Measurements from ENCODE around the gene ADAM11.
A peak's percentile ranks its signal among the peaks of the same experiment; 100 is the strongest.

Gene ADAM11

DNA sequence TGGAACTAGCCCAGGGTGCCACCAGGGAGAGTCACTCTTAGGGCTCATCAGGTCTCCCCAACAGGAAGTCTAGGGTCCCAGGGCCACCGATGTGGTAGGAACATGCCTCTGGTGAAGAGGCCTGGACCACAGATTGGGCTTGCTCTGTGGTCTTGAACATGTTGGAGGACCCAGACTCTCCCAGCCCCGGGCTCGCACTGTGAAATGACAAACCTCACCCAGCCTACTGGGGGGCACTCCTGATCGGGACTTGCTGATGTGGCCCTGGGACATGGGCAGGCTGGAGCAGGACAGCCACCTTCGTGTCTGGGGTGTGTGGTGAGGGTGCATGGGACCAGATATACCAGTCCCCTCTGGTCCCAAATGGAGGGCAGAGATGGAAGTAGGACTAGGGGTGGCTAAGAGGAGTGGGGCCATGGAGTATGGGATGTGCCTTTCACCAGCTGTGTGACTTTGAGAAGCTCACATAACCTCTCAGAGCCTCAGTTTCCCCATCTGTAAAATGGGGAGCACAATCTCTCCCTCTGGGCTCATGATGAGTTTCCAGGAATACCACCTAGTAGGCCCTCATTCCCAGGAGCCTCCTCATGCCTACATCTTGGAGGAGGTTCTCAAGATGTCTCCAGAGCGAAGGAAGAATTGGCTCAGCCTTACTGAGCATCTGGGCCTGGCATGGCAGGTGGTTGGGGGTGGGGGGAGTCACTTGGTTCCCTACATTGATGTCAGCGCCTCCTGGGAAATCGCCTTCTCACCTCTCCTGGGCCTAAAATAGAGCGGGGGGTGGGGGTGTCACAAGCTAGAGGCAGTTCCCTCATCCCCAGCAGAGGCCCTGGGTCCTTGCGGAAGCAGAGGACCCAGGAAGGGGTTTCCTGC is 1.5 kb upstream of the ADAM11 start:
- Histone ChIP-seq H3K27ac (ENCODE audit: insufficient read depth, low read length, poor library complexity, severe bottlenecking) (no peak overlapping the region), H3K4me3 (ENCODE audit: insufficient read depth, low read depth, low read length, poor library complexity, severe bottlenecking) (no peak overlapping the region), H3K4me1 (ENCODE audit: control insufficient read depth, insufficient read depth, low read length, poor library complexity, severe bottlenecking) (peaks cover 10% of the 10 kb centered on the region), H3K27me3 (replicated peaks; ENCODE audit: control insufficient read depth, insufficient read depth, low read length, poor library complexity, severe bottlenecking) (peaks cover 24% of the 10 kb centered on the region), H3K9me3 (ENCODE audit: control insufficient read depth, low read length) (no peaks in the 10 kb centered on the region), H3K36me3 (ENCODE audit: control insufficient read depth, insufficient read depth, low read length) (no peaks in the 10 kb centered on the region)
- DNase-seq: no peak

DNA sequence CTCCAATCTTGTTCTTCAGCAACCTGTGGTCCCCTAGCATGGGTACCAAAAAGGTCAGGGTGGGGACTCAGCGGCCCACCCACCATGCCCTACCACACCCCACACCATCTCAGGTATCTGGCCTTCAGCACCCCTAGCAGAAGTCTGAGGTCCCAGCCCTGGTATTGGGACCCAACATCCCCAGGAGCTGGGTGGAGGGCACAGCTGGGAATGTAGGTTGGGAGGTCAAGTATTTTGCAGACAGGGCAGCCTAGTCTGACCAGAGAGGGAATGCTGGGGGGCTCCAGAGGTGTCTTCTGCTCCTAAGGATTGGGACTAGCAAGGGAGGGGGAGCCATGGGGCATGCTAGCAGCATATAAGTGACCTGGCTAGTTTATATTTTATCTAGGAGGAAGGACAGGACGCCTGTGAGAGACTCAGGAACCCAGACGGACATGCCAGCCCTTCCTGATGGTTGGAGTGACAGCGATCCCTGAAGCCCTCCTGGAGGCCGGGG is 822 bp upstream of the ADAM11 start:
- H3K9me3 ChIP-seq (ENCODE audit: control insufficient read depth, low read length): no peaks in the 10 kb centered on the region
- H3K36me3 ChIP-seq (ENCODE audit: control insufficient read depth, insufficient read depth, low read length): no peaks in the 10 kb centered on the region
- H3K27ac ChIP-seq (ENCODE audit: insufficient read depth, low read length, poor library complexity, severe bottlenecking): no peak overlapping the region
- H3K4me3 ChIP-seq (ENCODE audit: insufficient read depth, low read depth, low read length, poor library complexity, severe bottlenecking): no peak overlapping the region
- no peak for DNase-seq
- peaks cover 24% of the 10 kb centered on the region for H3K27me3 ChIP-seq (replicated peaks; ENCODE audit: control insufficient read depth, insufficient read depth, low read length, poor library complexity, severe bottlenecking)
- H3K4me1 ChIP-seq (ENCODE audit: control insufficient read depth, insufficient read depth, low read length, poor library complexity, severe bottlenecking): peaks cover 10% of the 10 kb centered on the region

DNA sequence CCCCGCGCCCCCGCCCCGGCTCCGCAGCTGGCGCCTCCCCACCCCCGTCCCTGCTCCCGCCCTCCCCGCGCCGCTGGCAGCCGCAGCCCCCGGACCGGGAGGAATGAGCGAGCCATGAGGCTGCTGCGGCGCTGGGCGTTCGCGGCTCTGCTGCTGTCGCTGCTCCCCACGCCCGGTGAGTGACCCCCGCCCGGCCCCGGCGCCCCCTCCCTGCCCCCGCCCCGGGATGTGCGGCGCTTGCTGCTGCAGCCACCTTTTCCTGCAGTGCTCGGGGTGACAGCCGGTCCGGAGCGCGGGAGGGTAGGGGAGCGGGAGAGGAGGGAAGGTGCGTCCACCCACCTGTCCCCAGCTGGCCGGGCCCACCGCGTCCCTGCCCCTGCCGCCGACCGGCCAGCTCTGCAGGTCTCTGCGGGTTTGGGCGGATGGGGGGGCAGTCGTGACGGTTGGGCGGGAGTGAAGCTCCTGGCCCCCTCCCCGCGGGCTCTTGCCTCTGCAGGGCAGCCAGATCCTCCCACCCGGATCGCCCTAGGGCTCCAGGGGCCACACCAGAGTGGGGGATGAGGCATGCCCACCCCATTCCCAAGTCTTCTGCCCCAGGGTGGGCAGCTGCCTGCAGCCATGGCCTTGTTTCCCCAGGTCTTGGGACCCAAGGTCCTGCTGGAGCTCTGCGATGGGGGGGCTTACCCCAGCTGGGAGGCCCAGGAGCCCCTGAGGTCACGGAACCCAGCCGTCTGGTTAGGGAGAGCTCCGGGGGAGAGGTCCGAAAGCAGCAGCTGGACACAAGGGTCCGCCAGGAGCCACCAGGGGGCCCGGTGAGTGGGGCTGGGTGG is 513 bp downstream of the ADAM11 start:
- Histone ChIP-seq H3K27ac (ENCODE audit: insufficient read depth, low read length, poor library complexity, severe bottlenecking) (no peak overlapping the region), H3K4me3 (ENCODE audit: insufficient read depth, low read depth, low read length, poor library complexity, severe bottlenecking) (peak overlapping the region; percentile 39), H3K9me3 (ENCODE audit: control insufficient read depth, low read length) (no peaks in the 10 kb centered on the region), H3K27me3 (replicated peaks; ENCODE audit: control insufficient read depth, insufficient read depth, low read length, poor library complexity, severe bottlenecking) (peaks cover 24% of the 10 kb centered on the region), H3K36me3 (ENCODE audit: control insufficient read depth, insufficient read depth, low read length) (no peaks in the 10 kb centered on the region), H3K4me1 (ENCODE audit: control insufficient read depth, insufficient read depth, low read length, poor library complexity, severe bottlenecking) (peaks cover 10% of the 10 kb centered on the region)
- no peak for DNase-seq

DNA sequence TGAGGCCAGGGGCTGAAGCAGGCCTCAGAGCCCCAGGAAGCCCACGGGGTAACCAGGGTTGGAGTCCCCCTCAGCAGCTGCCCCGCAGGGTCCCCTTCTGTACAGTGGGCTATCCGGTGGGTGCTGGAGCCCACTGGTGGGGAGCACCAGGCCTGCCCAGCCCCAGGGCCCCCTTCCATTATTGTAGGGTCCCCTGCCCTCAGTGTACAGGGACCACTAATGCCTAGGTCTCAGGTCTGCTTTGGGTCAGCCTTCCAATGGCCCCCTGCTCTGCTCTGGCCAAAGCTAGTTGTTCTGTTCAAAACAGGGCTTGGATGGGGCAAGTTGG is 1.1 kb downstream of the ADAM11 start:
- Histone ChIP-seq H3K27me3 (replicated peaks; ENCODE audit: control insufficient read depth, insufficient read depth, low read length, poor library complexity, severe bottlenecking) (peaks cover 24% of the 10 kb centered on the region), H3K36me3 (ENCODE audit: control insufficient read depth, insufficient read depth, low read length) (no peaks in the 10 kb centered on the region), H3K27ac (ENCODE audit: insufficient read depth, low read length, poor library complexity, severe bottlenecking) (no peak overlapping the region), H3K4me3 (ENCODE audit: insufficient read depth, low read depth, low read length, poor library complexity, severe bottlenecking) (no peak overlapping the region), H3K9me3 (ENCODE audit: control insufficient read depth, low read length) (no peaks in the 10 kb centered on the region), H3K4me1 (ENCODE audit: control insufficient read depth, insufficient read depth, low read length, poor library complexity, severe bottlenecking) (peaks cover 10% of the 10 kb centered on the region)
- DNase-seq: no peak

DNA sequence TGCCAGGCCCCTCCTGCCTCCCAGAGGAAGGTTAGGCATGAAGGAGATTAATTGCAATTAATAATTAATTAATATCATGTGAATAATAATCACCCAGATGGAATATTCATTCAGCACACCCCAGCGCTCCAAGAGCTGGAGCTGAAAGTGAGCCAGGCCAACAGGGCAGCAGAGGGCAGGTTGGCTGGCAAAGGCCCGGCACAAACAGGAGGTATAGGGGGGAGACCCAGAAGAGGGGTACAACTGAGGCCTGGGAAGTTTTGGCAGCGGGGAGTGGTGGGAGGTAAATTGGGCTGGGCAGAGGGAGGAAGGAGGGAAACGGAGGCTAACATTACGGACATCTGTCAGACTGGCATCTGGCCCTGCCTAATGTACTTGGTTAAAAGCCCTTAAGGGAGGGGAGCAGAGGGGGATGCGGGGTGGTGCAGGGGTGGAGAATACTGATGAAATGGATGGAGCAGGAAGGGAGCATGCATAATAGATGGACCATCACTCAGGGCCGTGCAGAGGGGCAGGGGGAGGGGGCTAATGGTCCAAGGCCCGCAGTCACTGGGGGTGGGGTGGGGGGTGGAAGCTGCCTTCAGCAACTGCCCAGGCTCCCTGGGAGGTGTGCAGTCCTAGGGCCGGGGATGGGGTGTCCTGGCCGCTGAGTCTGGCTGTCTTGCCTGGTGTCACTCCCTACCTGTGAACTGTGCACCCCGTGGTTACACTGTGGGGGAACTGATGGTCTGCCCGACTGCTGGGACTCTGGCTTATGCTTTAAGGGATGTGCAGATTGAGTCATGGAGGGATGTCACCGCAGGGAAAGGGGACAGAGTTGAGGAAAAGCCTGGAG is 1.9 kb downstream of the ADAM11 start:
- Histone ChIP-seq H3K27ac (ENCODE audit: insufficient read depth, low read length, poor library complexity, severe bottlenecking) (no peak overlapping the region), H3K27me3 (replicated peaks; ENCODE audit: control insufficient read depth, insufficient read depth, low read length, poor library complexity, severe bottlenecking) (peaks cover 24% of the 10 kb centered on the region), H3K9me3 (ENCODE audit: control insufficient read depth, low read length) (no peaks in the 10 kb centered on the region), H3K4me1 (ENCODE audit: control insufficient read depth, insufficient read depth, low read length, poor library complexity, severe bottlenecking) (peaks cover 10% of the 10 kb centered on the region), H3K4me3 (ENCODE audit: insufficient read depth, low read depth, low read length, poor library complexity, severe bottlenecking) (no peak overlapping the region), H3K36me3 (ENCODE audit: control insufficient read depth, insufficient read depth, low read length) (no peaks in the 10 kb centered on the region)
- no peak for DNase-seq

DNA sequence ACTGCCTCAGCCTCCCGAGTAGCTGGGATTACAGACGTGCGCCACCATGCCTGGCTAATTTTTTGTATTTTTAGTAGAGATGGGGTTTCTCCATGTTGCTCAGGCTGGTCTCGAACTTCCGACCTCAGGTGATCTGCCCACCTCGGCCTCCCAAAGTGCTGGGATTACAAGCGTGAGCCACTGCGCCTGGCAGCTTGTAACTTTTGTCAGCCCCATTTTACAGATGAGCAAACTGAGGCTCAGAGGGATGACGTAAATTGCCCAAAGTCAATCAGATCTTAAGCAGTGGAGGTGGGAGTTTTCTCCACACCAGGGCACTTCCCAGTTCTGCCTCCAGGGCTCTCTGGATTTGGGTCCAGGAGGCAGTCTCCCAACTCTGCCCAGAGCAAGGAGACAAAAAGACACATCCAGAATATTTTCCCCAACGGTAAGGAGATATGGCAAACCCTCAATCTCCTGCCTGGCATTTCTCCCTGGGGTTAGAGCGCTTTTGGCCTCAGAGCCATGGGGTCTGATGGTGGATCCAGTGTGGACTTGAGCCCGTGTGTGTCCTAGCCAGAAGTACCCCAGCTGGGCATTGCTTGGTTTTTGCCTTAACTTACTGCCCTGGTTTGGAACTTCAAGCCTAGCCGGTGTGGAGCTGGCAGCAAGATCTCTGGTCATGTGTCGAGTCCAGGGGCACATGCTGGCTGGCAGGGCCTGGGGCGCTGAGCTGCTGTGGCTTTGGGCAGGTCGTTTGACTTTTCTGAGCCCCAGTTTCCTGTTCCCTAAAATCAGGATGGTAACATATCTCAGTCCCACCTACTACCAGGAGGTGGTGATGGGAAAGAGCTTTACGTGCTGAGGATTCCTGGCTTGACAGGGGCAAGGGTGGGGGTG is 3.4 kb downstream of the ADAM11 start:
- peaks cover 24% of the 10 kb centered on the region for H3K27me3 ChIP-seq (replicated peaks; ENCODE audit: control insufficient read depth, insufficient read depth, low read length, poor library complexity, severe bottlenecking)
- no peaks in the 10 kb centered on the region for H3K9me3 ChIP-seq (ENCODE audit: control insufficient read depth, low read length)
- peaks cover 10% of the 10 kb centered on the region for H3K4me1 ChIP-seq (ENCODE audit: control insufficient read depth, insufficient read depth, low read length, poor library complexity, severe bottlenecking)
- H3K4me3 ChIP-seq (ENCODE audit: insufficient read depth, low read depth, low read length, poor library complexity, severe bottlenecking): no peak overlapping the region
- H3K36me3 ChIP-seq (ENCODE audit: control insufficient read depth, insufficient read depth, low read length): no peaks in the 10 kb centered on the region
- H3K27ac ChIP-seq (ENCODE audit: insufficient read depth, low read length, poor library complexity, severe bottlenecking): no peak overlapping the region
- DNase-seq: no peak

DNA sequence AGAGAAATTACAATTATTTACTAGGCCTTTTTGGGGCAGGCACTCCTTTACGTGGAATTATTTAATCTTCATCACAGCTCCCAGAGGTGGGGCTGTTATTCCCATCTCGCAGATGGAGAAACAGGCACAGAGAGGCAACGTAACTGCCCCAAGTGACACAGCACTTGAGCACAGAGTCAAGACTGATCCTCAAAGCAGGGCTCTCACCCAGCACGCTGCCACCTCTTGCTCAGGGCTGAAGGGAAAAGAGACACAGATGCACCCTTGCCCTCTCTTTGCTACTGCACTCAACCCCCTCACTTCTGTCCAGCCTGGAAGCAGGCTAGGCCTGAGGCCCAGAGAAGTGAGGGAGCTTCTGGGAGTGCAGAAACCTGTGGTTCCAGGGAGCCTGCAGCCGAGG is 4.4 kb downstream of the ADAM11 start:
- Histone ChIP-seq H3K36me3 (ENCODE audit: control insufficient read depth, insufficient read depth, low read length) (no peaks in the 10 kb centered on the region), H3K27me3 (replicated peaks; ENCODE audit: control insufficient read depth, insufficient read depth, low read length, poor library complexity, severe bottlenecking) (peaks cover 23% of the 10 kb centered on the region), H3K27ac (ENCODE audit: insufficient read depth, low read length, poor library complexity, severe bottlenecking) (no peak overlapping the region), H3K9me3 (ENCODE audit: control insufficient read depth, low read length) (no peaks in the 10 kb centered on the region), H3K4me3 (ENCODE audit: insufficient read depth, low read depth, low read length, poor library complexity, severe bottlenecking) (no peak overlapping the region), H3K4me1 (ENCODE audit: control insufficient read depth, insufficient read depth, low read length, poor library complexity, severe bottlenecking) (peaks cover 10% of the 10 kb centered on the region)
- no peak for DNase-seq

DNA sequence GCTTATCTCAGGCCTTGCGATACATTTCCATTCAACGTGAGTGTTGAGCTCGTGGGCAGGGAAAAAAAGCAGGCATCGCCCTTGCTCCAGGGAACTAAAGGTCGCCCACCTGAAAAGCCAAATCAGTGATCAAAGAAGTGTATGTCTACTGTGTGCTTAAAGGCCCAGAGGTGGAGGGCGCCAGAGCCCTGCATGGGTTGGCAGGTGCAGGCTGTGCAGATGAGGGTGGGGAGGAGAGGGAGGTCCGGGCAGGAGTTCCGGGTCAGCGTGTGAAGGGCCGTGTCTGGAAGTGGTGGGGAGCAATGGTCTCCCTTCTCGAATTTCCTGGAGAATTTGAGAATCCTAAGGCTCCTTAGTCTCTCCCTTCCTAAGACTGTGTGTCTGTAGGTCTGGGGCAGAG is 7.2 kb downstream of the ADAM11 start:
- no peaks in the 10 kb centered on the region for H3K4me1 ChIP-seq (ENCODE audit: control insufficient read depth, insufficient read depth, low read length, poor library complexity, severe bottlenecking)
- H3K27me3 ChIP-seq (replicated peaks; ENCODE audit: control insufficient read depth, insufficient read depth, low read length, poor library complexity, severe bottlenecking): no peaks in the 10 kb centered on the region
- no peak for DNase-seq
- H3K9me3 ChIP-seq (ENCODE audit: control insufficient read depth, low read length): no peaks in the 10 kb centered on the region
- H3K4me3 ChIP-seq (ENCODE audit: insufficient read depth, low read depth, low read length, poor library complexity, severe bottlenecking): no peak overlapping the region
- no peak overlapping the region for H3K27ac ChIP-seq (ENCODE audit: insufficient read depth, low read length, poor library complexity, severe bottlenecking)
- no peaks in the 10 kb centered on the region for H3K36me3 ChIP-seq (ENCODE audit: control insufficient read depth, insufficient read depth, low read length)

DNA sequence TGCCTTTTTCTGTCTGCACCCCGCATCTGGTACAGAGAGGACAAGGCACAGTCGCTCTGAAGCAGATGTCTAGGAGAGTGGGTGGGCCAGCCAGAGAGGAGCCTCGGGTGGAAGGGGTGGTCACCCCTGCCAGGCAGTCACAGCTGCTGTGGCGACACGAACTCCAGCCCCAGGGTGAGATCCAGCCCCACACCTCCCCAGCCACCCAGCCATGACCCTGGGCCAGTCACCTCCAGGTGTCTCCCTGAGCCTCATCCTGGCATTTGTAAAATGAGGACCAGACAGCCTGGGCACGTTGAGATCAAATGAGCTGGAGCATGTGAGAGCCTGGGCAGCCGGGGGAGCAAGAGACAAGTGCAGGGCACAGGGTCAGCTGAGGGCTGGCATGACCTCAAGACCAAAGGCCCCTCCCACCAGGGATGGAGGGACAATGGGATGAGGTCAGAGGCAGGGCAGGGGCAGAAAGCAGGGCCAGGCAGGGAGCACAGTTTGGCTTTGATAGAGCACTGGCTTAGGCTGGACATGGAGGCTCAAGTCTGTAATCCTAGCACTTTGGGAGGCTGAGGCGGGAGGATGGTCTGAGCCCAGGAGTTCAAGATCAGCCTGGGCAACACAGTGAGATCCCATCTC is 7.7 kb downstream of the ADAM11 start:
- no peak overlapping the region for H3K4me3 ChIP-seq (ENCODE audit: insufficient read depth, low read depth, low read length, poor library complexity, severe bottlenecking)
- H3K9me3 ChIP-seq (ENCODE audit: control insufficient read depth, low read length): no peaks in the 10 kb centered on the region
- no peaks in the 10 kb centered on the region for H3K4me1 ChIP-seq (ENCODE audit: control insufficient read depth, insufficient read depth, low read length, poor library complexity, severe bottlenecking)
- no peaks in the 10 kb centered on the region for H3K27me3 ChIP-seq (replicated peaks; ENCODE audit: control insufficient read depth, insufficient read depth, low read length, poor library complexity, severe bottlenecking)
- H3K27ac ChIP-seq (ENCODE audit: insufficient read depth, low read length, poor library complexity, severe bottlenecking): no peak overlapping the region
- H3K36me3 ChIP-seq (ENCODE audit: control insufficient read depth, insufficient read depth, low read length): no peaks in the 10 kb centered on the region
- DNase-seq: no peak

Measured in effector memory CD4-positive, alpha-beta T cell (primary cell).